DMS 273 (cell line): ENCODE results near the gene MCTS1.
"Not testable (repeated sequence)": the region's sequence is repeated elsewhere in the genome, so short reads cannot be mapped to it uniquely, and the experiment has no call there.

Experiments used
- DNase-seq: peaks from one replicate; lab custom pipeline; 2025; ENCODE audit not compliant: unreplicated experiment; lab: John Stamatoyannopoulos, UW

MCTS1 gene

GRCh38 chrX:120603707-120604360 lies at the start of gene MCTS1:
Gene MCTS1, plus strand, starts transcription at chrX:120604101. Its CDS starts 136 bp downstream, at chrX:120604237.
- DNase-seq, result peak; percentile 97

GRCh38 chrX:120556251-120556650 lies 47.6 kb upstream of the MCTS1 start:
- DNase-seq, result no peak

- DNase-seq, result peak; percentile 69
Measured at GRCh38 chrX:120559804-120560203, 44.1 kb upstream of the MCTS1 start.

- DNase-seq, result peak; percentile 70
Measured at GRCh38 chrX:120560405-120560841, 43.5 kb upstream of the MCTS1 start.

- peak; percentile 97 for DNase-seq
Measured at GRCh38 chrX:120560842-120561633, 42.9 kb upstream of the MCTS1 start, which contains the start of gene CUL4B. Gene CUL4B, minus strand, starts transcription at chrX:120560962. Its CDS starts 324 bp downstream, at chrX:120560638.

- no peak for DNase-seq
Measured at GRCh38 chrX:120561634-120562568, 42.0 kb upstream of the MCTS1 start.

GRCh38 chrX:120562569-120562926 lies 41.4 kb upstream of the MCTS1 start:
- no peak for DNase-seq

- no peak for DNase-seq
Measured at GRCh38 chrX:120564925-120565324, 39.0 kb upstream of the MCTS1 start.

GRCh38 chrX:120566817-120567216 lies 37.1 kb upstream of the MCTS1 start:
- no peak for DNase-seq

GRCh38 chrX:120568035-120568434 lies 35.9 kb upstream of the MCTS1 start:
- no peak for DNase-seq

GRCh38 chrX:120568609-120569008 lies 35.3 kb upstream of the MCTS1 start:
- DNase-seq, result no peak

- DNase-seq, result no peak
Measured at GRCh38 chrX:120570011-120570600, 33.8 kb upstream of the MCTS1 start.

GRCh38 chrX:120573806-120574205 lies 30.1 kb upstream of the MCTS1 start:
- DNase-seq, result not testable (repeated sequence)

GRCh38 chrX:120575379-120576114 lies 28.4 kb upstream of the MCTS1 start:
- DNase-seq, result no peak

GRCh38 chrX:120585702-120586101 lies 18.2 kb upstream of the MCTS1 start:
- no peak for DNase-seq

GRCh38 chrX:120604361-120604782 lies 471 bp downstream of the MCTS1 start:
- DNase-seq, result peak; percentile 65

- no peak for DNase-seq
Measured at GRCh38 chrX:120612086-120612485, 8.2 kb downstream of the MCTS1 start.

GRCh38 chrX:120614816-120615215 lies 10.9 kb downstream of the MCTS1 start:
- DNase-seq, result peak; percentile 76

- no peak for DNase-seq
Measured at GRCh38 chrX:120617996-120618630, 14.2 kb downstream of the MCTS1 start.

GRCh38 chrX:120625371-120625770 lies 21.5 kb downstream of the MCTS1 start:
- no peak for DNase-seq
